CD14-positive monocyte (primary cell): ENCODE data around the gene OBSCN. TPM values are rescaled to one million over a fixed set of nuclear protein-coding genes. Genes with fewer than 3 reads are reported as not detected.

Source experiments
- DNase-seq, 3 donors: peaks; one replicate each; pipeline ENCODE4 v3.0.0-alpha.2; 2011 to 2022
- H2AFZ ChIP-seq: 2 replicates; pipeline ENCODE4 v1.6.0; 2012; ENCODE audit warnings: mild to moderate bottlenecking, low read depth, low read length, inconsistent platforms; ENCODE audit not compliant: insufficient read depth, poor library complexity, severe bottlenecking
- H3K27ac ChIP-seq, 2 donors: 1 replicate in 1 of 2; 2 replicates in 1 of 2; pipeline ENCODE4 v1.5.1; 2012 to 2013; ENCODE audit warnings: low read length in 2 of 2, control low read depth in 1 of 2, inconsistent platforms in 1 of 2, low read depth in 1 of 2, mild to moderate bottlenecking in 1 of 2
- H3K27me3 ChIP-seq, 2 donors: one replicate each; pipeline versions ENCODE4 v1.6.0 to v1.6.1; 2011 to 2013; ENCODE audit warnings: low read length in 2 of 2; ENCODE audit not compliant: control insufficient read depth in 2 of 2, insufficient read depth in 2 of 2
- H3K36me3 ChIP-seq, 2 donors: replicated peaks in 1 of 2; 1 replicate in 1 of 2; 2 replicates in 1 of 2; pipeline versions ENCODE4 v1.5.1 to v1.6.1; 2012 to 2013; ENCODE audit warnings: low read length in 2 of 2, control low read depth in 1 of 2, inconsistent platforms in 1 of 2, mild to moderate bottlenecking in 1 of 2; ENCODE audit not compliant: insufficient read depth in 2 of 2, control insufficient read depth in 1 of 2
- H3K4me1 ChIP-seq, 2 donors: 1 replicate in 1 of 2; 2 replicates in 1 of 2; pipeline versions ENCODE4 v1.5.1 to v1.6.1; 2012 to 2013; ENCODE audit warnings: low read length in 2 of 2, control low read depth in 1 of 2, inconsistent platforms in 1 of 2, mild to moderate bottlenecking in 1 of 2, moderate library complexity in 1 of 2; ENCODE audit not compliant: insufficient read depth in 2 of 2, control insufficient read depth in 1 of 2
- H3K4me2 ChIP-seq: replicated peaks from 2 replicates; pipeline ENCODE3; 2012; ENCODE audit warnings: low read length, moderate library complexity, mild to moderate bottlenecking; ENCODE audit not compliant: poor library complexity, severe bottlenecking; ENCODE audit errors: extremely low read depth
- H3K4me3 ChIP-seq, 3 experiments: fragments of 200-600 bp in 1 of 3; sonication (generic) in 1 of 3; replicated peaks in 1 of 3; 1 replicate in 2 of 3; 2 replicates in 1 of 3; pipeline ENCODE4 v1.5.1; 2011 to 2013; ENCODE audit warnings: low read length in 3 of 3, mild to moderate bottlenecking in 3 of 3, control low read depth in 2 of 3, low read depth in 2 of 3, inconsistent platforms in 1 of 3, moderate library complexity in 1 of 3
- H3K79me2 ChIP-seq: 2 replicates; pipeline ENCODE4 v1.6.0; 2012; ENCODE audit warnings: mild to moderate bottlenecking, control low read depth, inconsistent platforms, low read length, moderate library complexity; ENCODE audit not compliant: insufficient read depth
- H3K9ac ChIP-seq: 2 replicates; pipeline ENCODE4 v1.6.0; 2017; ENCODE audit warnings: low read length, mild to moderate bottlenecking; ENCODE audit not compliant: insufficient read depth, poor library complexity, severe bottlenecking
- H3K9me3 ChIP-seq, 2 donors: replicated peaks in 1 of 2; 1 replicate in 1 of 2; 2 replicates in 1 of 2; pipeline versions ENCODE4 v1.5.1 to v1.6.1; 2012 to 2013; ENCODE audit warnings: low read length in 2 of 2, control low read depth in 1 of 2; ENCODE audit not compliant: control insufficient read depth in 1 of 2, insufficient read depth in 1 of 2
- H4K20me1 ChIP-seq: 2 replicates; pipeline ENCODE4 v1.6.0; 2012; ENCODE audit warnings: mild to moderate bottlenecking, low read length, control low read depth, moderate library complexity; ENCODE audit not compliant: insufficient read depth
- H3K27ac Mint-ChIP-seq, 7 donors: one replicate each; pipeline ENCODE4 v1.8.0; 2020; ENCODE audit warnings: mild to moderate bottlenecking in 7 of 7, mixed read lengths in 7 of 7, moderate library complexity in 6 of 7, inconsistent platforms in 2 of 7
- H3K27me3 Mint-ChIP-seq, 3 donors: one replicate each; pipeline ENCODE4 v1.8.0; 2021 to 2022; ENCODE audit warnings: low read depth in 3 of 3, mild to moderate bottlenecking in 3 of 3, mixed read lengths in 3 of 3, moderate library complexity in 3 of 3, inconsistent platforms in 1 of 3
- H3K36me3 Mint-ChIP-seq, 2 donors: one replicate each; pipeline ENCODE4 v1.8.0; 2020; ENCODE audit warnings: mixed read lengths in 2 of 2, inconsistent platforms in 1 of 2, mild to moderate bottlenecking in 1 of 2
- H3K4me1 Mint-ChIP-seq: one replicate; pipeline ENCODE4 v1.8.0; 2020; ENCODE audit warnings: mild to moderate bottlenecking, mixed read lengths
- H3K4me3 Mint-ChIP-seq, 2 donors: one replicate each; pipeline ENCODE4 v1.8.0; 2020; ENCODE audit warnings: mild to moderate bottlenecking in 2 of 2, mixed read lengths in 2 of 2, moderate library complexity in 1 of 2
- H3K9me3 Mint-ChIP-seq, 7 donors: one replicate each; pipeline ENCODE4 v1.8.0; 2020 to 2022; ENCODE audit warnings: mixed read lengths in 7 of 7, mild to moderate bottlenecking in 6 of 7, moderate library complexity in 6 of 7, inconsistent platforms in 2 of 7
- CTCF ChIP-seq: fragments of 200-600 bp; IDR thresholded peaks from one replicate; pipeline ENCODE4 v1.8.0; 2022; ENCODE audit warnings: antibody characterized with exemption, mild to moderate bottlenecking
- WGBS: methylation state at CpG from one replicate; pipeline ENCODE4 v1.1.5; 2013; ENCODE audit warnings: missing lambda C conversion rate; ENCODE audit not compliant: insufficient coverage; 5-methylcytosine and 5-hydroxymethylcytosine counted together
- intact Hi-C, 2 donors: fragments of 100-400 bp; cut with micrococcal nuclease; formaldehyde crosslinking; loops; one replicate each; pipeline versions ENCODE4 v1.15.0 to v1.15.1; 2023
- polyA plus RNA-seq, 3 donors: library from polyadenylated mRNA; depleted of rRNA in 1 of 3; unstranded in 2 of 3; stranded (reverse) in 1 of 3; fragments of 300-500 nt in 2 of 3; fragments of >200 nt in 1 of 3; fragmentation: Illumina TruSeq in 2 of 3; gene quantifications; 1 replicate in 2 of 3; 2 replicates in 1 of 3; pipeline ENCODE4 v1.2.3, GENCODE V29; 2012 to 2021

The OBSCN gene
- polyA plus RNA-seq, 3 donors, result 0.57 to 1.5 (median 0.76) TPM

GRCh38 chr1:228280106-228280901, 72.5 kb downstream of the OBSCN start:
- H3K4me3 ChIP-seq, result no peak overlapping the region
- Mint-ChIP-seq H3K27ac (no peak overlapping the region), H3K9me3 (peaks cover 0 to 3% (median 0%) of the 10 kb centered on the region in 7 donors), H3K27me3 (peaks cover 1 to 5% (median 2%) of the 10 kb centered on the region in 3 donors), H3K4me1 (peaks cover 4% of the 10 kb centered on the region), H3K4me3 (no peak overlapping the region), H3K36me3 (no peaks in the 10 kb centered on the region)
- H3K9ac ChIP-seq, result no peak overlapping the region
- peaks cover 6 to 14% of the 10 kb centered on the region in 2 donors for H3K4me1 ChIP-seq
- no peaks in the 10 kb centered on the region for H3K27me3 ChIP-seq
- H3K4me2 ChIP-seq, result no peak overlapping the region
- no peaks in the 10 kb centered on the region for H3K79me2 ChIP-seq
- no peaks in the 10 kb centered on the region for H3K36me3 ChIP-seq
- intact Hi-C loops, result no loop called here
- no peaks in the 10 kb centered on the region for H4K20me1 ChIP-seq
- DNase-seq, result peak in 1 of 3 donors; percentile 2
- no peaks in the 10 kb centered on the region for H3K9me3 ChIP-seq
- WGBS, result 96% methylated on average over 48 of the region's 48 CpGs
- H2AFZ ChIP-seq, result no peak overlapping the region
- no peak overlapping the region for H3K27ac ChIP-seq
- TF ChIP-seq CTCF, result no peak

GRCh38 chr1:228280961-228281591, 73.2 kb downstream of the OBSCN start:
- peak in 1 of 3 donors; percentile 2 for DNase-seq
- Histone ChIP-seq H3K4me1 (peaks cover 6 to 8% of the 10 kb centered on the region in 2 donors), H3K9ac (no peak overlapping the region), H3K4me2 (no peak overlapping the region), H3K36me3 (no peaks in the 10 kb centered on the region), H3K4me3 (no peak overlapping the region), H4K20me1 (no peaks in the 10 kb centered on the region), H3K27me3 (no peaks in the 10 kb centered on the region), H3K27ac (no peak overlapping the region), H3K79me2 (no peaks in the 10 kb centered on the region), H3K9me3 (no peaks in the 10 kb centered on the region), H2AFZ (no peak overlapping the region)
- intact Hi-C loops, result no loop called here
- Mint-ChIP-seq H3K9me3 (peaks cover 0 to 3% (median 0%) of the 10 kb centered on the region in 7 donors), H3K4me1 (peaks cover 3% of the 10 kb centered on the region), H3K36me3 (no peaks in the 10 kb centered on the region), H3K27me3 (peaks cover 1 to 4% (median 2%) of the 10 kb centered on the region in 3 donors), H3K27ac (no peak overlapping the region), H3K4me3 (no peak overlapping the region)
- WGBS, result 91% methylated on average over 11 of the region's 15 CpGs
- no peak for TF ChIP-seq CTCF
